ENCODE results near the gene SFT2D1. TPM values are rescaled to one million over a fixed set of nuclear protein-coding genes. Genes with fewer than 3 reads are reported as not detected.
A peak's percentile ranks its signal among the peaks of the same experiment; 100 is the strongest.
"Not testable (repeated sequence)": the region's sequence is repeated elsewhere in the genome, so short reads cannot be mapped to it uniquely, and the experiment has no call there.

SFT2D1 gene
- polyA plus RNA-seq, 3 donors, result 48.1 to 166 (median 140) TPM

DNA sequence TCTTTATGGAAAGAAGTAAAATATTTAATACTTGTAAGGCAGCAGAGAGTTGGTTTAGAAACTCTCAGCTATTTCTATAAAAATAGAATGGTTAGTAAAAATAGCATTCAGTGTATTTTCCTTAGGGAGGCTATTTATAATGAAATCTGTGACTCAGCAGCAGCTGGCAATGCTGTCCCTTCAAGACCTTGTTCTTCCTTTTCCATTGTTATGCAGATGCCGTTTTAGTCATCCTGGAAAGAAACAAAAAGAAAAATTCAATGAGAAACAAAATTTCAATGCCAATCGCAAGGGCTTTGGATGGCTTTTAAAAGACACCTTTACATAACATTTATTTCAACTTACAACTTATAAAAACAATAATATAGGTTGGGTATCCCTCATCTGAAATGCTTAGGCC is 22.9 kb upstream of the SFT2D1 start:
- H3K27me3 Mint-ChIP-seq (ENCODE audit: low read depth in 3 of 3), result no peaks in the 10 kb centered on the region

DNA sequence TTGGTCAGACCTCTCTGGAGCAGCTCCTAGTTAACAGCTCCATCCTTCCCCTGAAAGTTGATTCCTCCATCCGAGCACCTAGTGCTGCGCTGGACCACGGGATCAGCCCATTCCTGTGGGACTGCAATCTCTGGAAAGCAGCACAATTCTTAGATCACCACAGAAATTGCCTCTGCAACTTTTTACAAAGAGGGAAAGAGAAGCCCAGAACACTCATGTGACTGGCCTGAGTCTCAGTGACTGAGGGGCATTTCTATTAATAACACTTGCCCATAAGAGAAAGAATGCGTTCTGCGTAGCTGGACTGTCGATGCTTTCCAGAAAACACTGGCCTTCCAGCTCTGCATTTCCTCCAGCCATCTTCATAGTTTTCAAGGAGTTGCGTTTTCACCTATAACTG is 22.1 kb upstream of the SFT2D1 start:
- Mint-ChIP-seq H3K27ac (peak overlapping the region in 1 of 7 donors; percentile 6), H3K4me3 (no peak overlapping the region), H3K9me3 (no peaks in the 10 kb centered on the region), H3K36me3 (peaks cover 46 to 55% of the 10 kb centered on the region in 2 donors), H3K27me3 (ENCODE audit: low read depth in 3 of 3) (no peaks in the 10 kb centered on the region), H3K4me1 (peaks cover 21% of the 10 kb centered on the region)
- TF ChIP-seq, protein P1, sequence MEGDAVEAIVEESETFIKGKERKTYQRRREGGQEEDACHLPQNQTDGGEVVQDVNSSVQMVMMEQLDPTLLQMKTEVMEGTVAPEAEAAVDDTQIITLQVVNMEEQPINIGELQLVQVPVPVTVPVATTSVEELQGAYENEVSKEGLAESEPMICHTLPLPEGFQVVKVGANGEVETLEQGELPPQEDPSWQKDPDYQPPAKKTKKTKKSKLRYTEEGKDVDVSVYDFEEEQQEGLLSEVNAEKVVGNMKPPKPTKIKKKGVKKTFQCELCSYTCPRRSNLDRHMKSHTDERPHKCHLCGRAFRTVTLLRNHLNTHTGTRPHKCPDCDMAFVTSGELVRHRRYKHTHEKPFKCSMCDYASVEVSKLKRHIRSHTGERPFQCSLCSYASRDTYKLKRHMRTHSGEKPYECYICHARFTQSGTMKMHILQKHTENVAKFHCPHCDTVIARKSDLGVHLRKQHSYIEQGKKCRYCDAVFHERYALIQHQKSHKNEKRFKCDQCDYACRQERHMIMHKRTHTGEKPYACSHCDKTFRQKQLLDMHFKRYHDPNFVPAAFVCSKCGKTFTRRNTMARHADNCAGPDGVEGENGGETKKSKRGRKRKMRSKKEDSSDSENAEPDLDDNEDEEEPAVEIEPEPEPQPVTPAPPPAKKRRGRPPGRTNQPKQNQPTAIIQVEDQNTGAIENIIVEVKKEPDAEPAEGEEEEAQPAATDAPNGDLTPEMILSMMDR (IDR thresholded peaks at IDR 0.05), result no peak
- Histone ChIP-seq H3K27ac (ENCODE audit: low read depth in 1 of 2, low read length in 2 of 2) (no peak overlapping the region), H3K4me1 (ENCODE audit: control insufficient read depth in 1 of 2, insufficient read depth in 2 of 2, low read length in 2 of 2) (peaks cover 12 to 15% of the 10 kb centered on the region in 2 donors), H2AFZ (ENCODE audit: insufficient read depth, low read depth, low read length, poor library complexity, severe bottlenecking) (no peak overlapping the region), H3K27me3 (ENCODE audit: control insufficient read depth in 2 of 2, insufficient read depth in 2 of 2, low read length in 2 of 2) (no peaks in the 10 kb centered on the region), H3K4me2 (replicated peaks; ENCODE audit: extremely low read depth, low read length, poor library complexity, severe bottlenecking) (no peak overlapping the region), H3K9me3 (replicated peaks in 1 of 2; ENCODE audit: control insufficient read depth in 1 of 2, insufficient read depth in 1 of 2, low read length in 2 of 2) (no peaks in the 10 kb centered on the region), H3K79me2 (ENCODE audit: insufficient read depth, low read length) (no peaks in the 10 kb centered on the region), H3K4me3 (replicated peaks in 1 of 3; ENCODE audit: low read depth in 2 of 3, low read length in 3 of 3) (no peak overlapping the region), H3K9ac (ENCODE audit: insufficient read depth, low read length, poor library complexity, severe bottlenecking) (no peak overlapping the region), H4K20me1 (ENCODE audit: insufficient read depth, low read length) (no peaks in the 10 kb centered on the region), H3K36me3 (replicated peaks in 1 of 2; ENCODE audit: control insufficient read depth in 1 of 2, insufficient read depth in 2 of 2, low read length in 2 of 2) (peaks cover 40 to 53% of the 10 kb centered on the region in 2 donors)
- intact Hi-C loops (cut with micrococcal nuclease), result no loop called here
- 100% methylated on average over 3 of the region's 7 CpGs for WGBS (ENCODE audit: insufficient coverage)
- DNase-seq, result no peak

More for the DNA sequence above, 22.9 kb upstream of the SFT2D1 start:
- H2AFZ ChIP-seq (ENCODE audit: insufficient read depth, low read depth, low read length, poor library complexity, severe bottlenecking), result no peak overlapping the region
- Mint-ChIP-seq H3K36me3 (peaks cover 51 to 60% of the 10 kb centered on the region in 2 donors), H3K9me3 (no peaks in the 10 kb centered on the region), H3K4me3 (no peak overlapping the region), H3K27ac (no peak overlapping the region), H3K4me1 (peaks cover 16% of the 10 kb centered on the region)
- H3K4me3 ChIP-seq (replicated peaks in 1 of 3; ENCODE audit: low read depth in 2 of 3, low read length in 3 of 3), result no peak overlapping the region
- WGBS (ENCODE audit: insufficient coverage), result 80% methylated on average over 1 of the region's 2 CpGs
- H3K36me3 ChIP-seq (replicated peaks in 1 of 2; ENCODE audit: control insufficient read depth in 1 of 2, insufficient read depth in 2 of 2, low read length in 2 of 2), result peaks cover 40 to 57% of the 10 kb centered on the region in 2 donors
- intact Hi-C loops (cut with micrococcal nuclease), result no loop called here
- H4K20me1 ChIP-seq (ENCODE audit: insufficient read depth, low read length), result no peaks in the 10 kb centered on the region
- H3K27me3 ChIP-seq (ENCODE audit: control insufficient read depth in 2 of 2, insufficient read depth in 2 of 2, low read length in 2 of 2), result no peaks in the 10 kb centered on the region
- TF ChIP-seq, protein P1 (IDR thresholded peaks at IDR 0.05), result no peak
- H3K4me2 ChIP-seq (replicated peaks; ENCODE audit: extremely low read depth, low read length, poor library complexity, severe bottlenecking), result no peak overlapping the region
- no peak overlapping the region for H3K27ac ChIP-seq (ENCODE audit: low read depth in 1 of 2, low read length in 2 of 2)
- no peaks in the 10 kb centered on the region for H3K9me3 ChIP-seq (replicated peaks in 1 of 2; ENCODE audit: control insufficient read depth in 1 of 2, insufficient read depth in 1 of 2, low read length in 2 of 2)
- DNase-seq, result no peak
- no peak overlapping the region for H3K9ac ChIP-seq (ENCODE audit: insufficient read depth, low read length, poor library complexity, severe bottlenecking)
- no peaks in the 10 kb centered on the region for H3K79me2 ChIP-seq (ENCODE audit: insufficient read depth, low read length)
- H3K4me1 ChIP-seq (ENCODE audit: control insufficient read depth in 1 of 2, insufficient read depth in 2 of 2, low read length in 2 of 2), result peaks cover 10% of the 10 kb centered on the region in 2 donors

DNA sequence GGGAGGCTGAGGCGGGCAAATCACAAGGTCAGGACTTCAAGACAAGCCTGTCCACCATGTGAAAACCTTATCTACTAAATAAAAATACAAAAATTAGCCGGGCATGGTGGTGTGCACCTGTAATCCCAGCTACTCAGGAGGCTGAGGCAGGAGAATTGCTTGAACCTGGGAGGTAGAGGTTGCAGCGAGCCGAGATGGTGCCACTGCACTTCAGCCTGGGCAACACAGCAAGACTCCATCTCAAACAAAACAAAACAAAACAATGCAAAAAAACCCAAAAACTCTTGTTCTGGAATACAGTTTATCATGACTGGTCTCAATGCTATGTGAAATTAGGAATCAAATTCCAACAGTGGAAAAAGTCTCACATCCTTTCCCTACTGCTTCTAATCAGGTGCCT is 20.1 kb upstream of the SFT2D1 start:
- H3K9me3 ChIP-seq (replicated peaks in 1 of 2; ENCODE audit: control insufficient read depth in 1 of 2, insufficient read depth in 1 of 2, low read length in 2 of 2); H2AFZ ChIP-seq (ENCODE audit: insufficient read depth, low read depth, low read length, poor library complexity, severe bottlenecking); H3K79me2 ChIP-seq (ENCODE audit: insufficient read depth, low read length); H4K20me1 ChIP-seq (ENCODE audit: insufficient read depth, low read length); H3K9ac ChIP-seq (ENCODE audit: insufficient read depth, low read length, poor library complexity, severe bottlenecking); H3K27me3 ChIP-seq (ENCODE audit: control insufficient read depth in 2 of 2, insufficient read depth in 2 of 2, low read length in 2 of 2); intact Hi-C loops (cut with micrococcal nuclease); H3K9me3 Mint-ChIP-seq; H3K27ac ChIP-seq (ENCODE audit: low read depth in 1 of 2, low read length in 2 of 2); H3K27me3 Mint-ChIP-seq (ENCODE audit: low read depth in 3 of 3); H3K4me3 Mint-ChIP-seq; H3K27ac Mint-ChIP-seq; H3K4me2 ChIP-seq (replicated peaks; ENCODE audit: extremely low read depth, low read length, poor library complexity, severe bottlenecking); H3K4me3 ChIP-seq (replicated peaks in 1 of 3; ENCODE audit: low read depth in 2 of 3, low read length in 3 of 3); DNase-seq: not testable (repeated sequence)
- peaks cover 33 to 46% of the 10 kb centered on the region in 2 donors for H3K36me3 ChIP-seq (replicated peaks in 1 of 2; ENCODE audit: control insufficient read depth in 1 of 2, insufficient read depth in 2 of 2, low read length in 2 of 2)
- Mint-ChIP-seq H3K4me1 (peaks cover 22% of the 10 kb centered on the region), H3K36me3 (peaks cover 37 to 42% of the 10 kb centered on the region in 2 donors)
- no CpG with 5 or more reads among the region's 4 CpGs for WGBS (ENCODE audit: insufficient coverage)
- peaks cover 12 to 15% of the 10 kb centered on the region in 2 donors for H3K4me1 ChIP-seq (ENCODE audit: control insufficient read depth in 1 of 2, insufficient read depth in 2 of 2, low read length in 2 of 2)

All from CD14-positive monocyte (primary cell).